Smooth muscle cell (in vitro differentiated cells): ENCODE results near the gene WSCD1. TPM values are rescaled to one million over a fixed set of nuclear protein-coding genes. Genes with fewer than 3 reads are reported as not detected.

Source experiments
- DNase-seq: peaks from one replicate; lab custom pipeline; 2025; ENCODE audit not compliant: unreplicated experiment; lab: John Stamatoyannopoulos, UW
- H2AFZ ChIP-seq: fragments of 200-600 bp; sonication (generic); 2 replicates; pipeline ENCODE4 v1.6.0; 2016; ENCODE audit warnings: antibody characterized with exemption, low read depth, mild to moderate bottlenecking
- H3F3A ChIP-seq: fragments of 200-600 bp; sonication (generic); 2 replicates; pipeline ENCODE4 v1.6.0; 2017; ENCODE audit warnings: antibody characterized with exemption, low read depth
- H3K27ac ChIP-seq: fragments of 200-600 bp; sonication (generic); 2 replicates; pipeline ENCODE4 v1.5.1; 2016; ENCODE audit warnings: low read depth, mild to moderate bottlenecking
- H3K27me3 ChIP-seq: fragments of 200-600 bp; sonication (generic); 2 replicates; pipeline ENCODE4 v1.6.1; 2016; ENCODE audit warnings: low read depth, mild to moderate bottlenecking
- H3K36me3 ChIP-seq: fragments of 200-600 bp; sonication (generic); 2 replicates; pipeline ENCODE4 v1.5.1; 2016; ENCODE audit warnings: low read depth
- H3K4me1 ChIP-seq: fragments of 200-600 bp; sonication (generic); 2 replicates; pipeline ENCODE4 v1.5.1; 2016; ENCODE audit warnings: low read depth
- H3K4me2 ChIP-seq: fragments of 200-600 bp; sonication (generic); 2 replicates; pipeline ENCODE4 v1.6.0; 2016; ENCODE audit warnings: mild to moderate bottlenecking
- H3K4me3 ChIP-seq: fragments of 200-600 bp; sonication (generic); 2 replicates; pipeline ENCODE4 v1.5.1; 2016; ENCODE audit warnings: mild to moderate bottlenecking
- H3K79me2 ChIP-seq: fragments of 200-600 bp; sonication (generic); 2 replicates; pipeline ENCODE4 v1.6.0; 2016; ENCODE audit warnings: low read depth, mild to moderate bottlenecking
- H3K9ac ChIP-seq: fragments of 200-600 bp; sonication (generic); 2 replicates; pipeline ENCODE4 v1.6.0; 2016; ENCODE audit warnings: low read depth
- H3K9me3 ChIP-seq: fragments of 200-600 bp; sonication (generic); replicated peaks from 2 replicates; pipeline ENCODE4 v1.5.1; 2016; ENCODE audit warnings: low read depth
- H4K20me1 ChIP-seq: fragments of 200-600 bp; sonication (generic); 2 replicates; pipeline ENCODE4 v1.6.0; 2016; ENCODE audit warnings: low read depth
- CTCF ChIP-seq: fragments of 200-600 bp; sonication (generic); IDR thresholded peaks from 2 replicates; pipeline ENCODE4 v1.5.1; 2017; ENCODE audit warnings: borderline replicate concordance, mild to moderate bottlenecking, antibody characterized with exemption; ENCODE audit not compliant: insufficient read depth, poor library complexity, severe bottlenecking
- WGBS: methylation state at CpG from one replicate; pipeline ENCODE4 v1.1.7; 2016; ENCODE audit warnings: low lambda C conversion rate; 5-methylcytosine and 5-hydroxymethylcytosine counted together
- polyA plus RNA-seq: library from polyadenylated mRNA; unstranded; fragments of >200 nt; fragmentation: Nextera tagmentation; extraction: Ambion mirVana; gene quantifications from 2 replicates; pipeline ENCODE4 v1.2.1, GENCODE V29; 2016
- total RNA-seq: library from RNA; depleted of rRNA; stranded (reverse); fragments of >200 nt; gene quantifications from 2 replicates; pipeline ENCODE4 v1.2.3, GENCODE V29; 2014

The WSCD1 gene
- total and polyA plus RNA-seq, 2 experiments from 2014 or later: 0.18 TPM

GRCh38 chr17:6092903-6093468, 22.8 kb downstream of the WSCD1 start:
- no peak overlapping the region for H3K9ac ChIP-seq
- H3K79me2 ChIP-seq: no peaks in the 10 kb centered on the region
- H3K4me1 ChIP-seq: no peaks in the 10 kb centered on the region
- no peak for DNase-seq
- H3F3A ChIP-seq: no peaks in the 10 kb centered on the region
- 89% methylated on average over 11 of the region's 11 CpGs for WGBS
- peaks cover 8% of the 10 kb centered on the region for H3K27me3 ChIP-seq
- no peak overlapping the region for H3K4me3 ChIP-seq
- H4K20me1 ChIP-seq: no peaks in the 10 kb centered on the region
- H3K27ac ChIP-seq: no peak overlapping the region
- no peaks in the 10 kb centered on the region for H3K36me3 ChIP-seq
- no peaks in the 10 kb centered on the region for H3K9me3 ChIP-seq
- no peak overlapping the region for H2AFZ ChIP-seq
- no peak for TF ChIP-seq CTCF
- no peak overlapping the region for H3K4me2 ChIP-seq

GRCh38 chr17:6094453-6094852, 24.3 kb downstream of the WSCD1 start:
- Histone ChIP-seq H3K36me3 (no peaks in the 10 kb centered on the region), H3K27ac (no peak overlapping the region), H3K79me2 (no peaks in the 10 kb centered on the region), H3K4me1 (peaks cover 7% of the 10 kb centered on the region), H2AFZ (no peak overlapping the region), H4K20me1 (no peaks in the 10 kb centered on the region), H3K27me3 (peaks cover 12% of the 10 kb centered on the region), H3K4me3 (no peak overlapping the region), H3K9me3 (no peaks in the 10 kb centered on the region), H3K4me2 (no peak overlapping the region), H3K9ac (no peak overlapping the region), H3F3A (no peaks in the 10 kb centered on the region)
- TF ChIP-seq CTCF: no peak
- 93% methylated on average over 1 of the region's 1 CpG for WGBS
- no peak for DNase-seq

- H3K4me1 ChIP-seq: peaks cover 7% of the 10 kb centered on the region
- H3K9me3 ChIP-seq: no peaks in the 10 kb centered on the region
- H3K79me2 ChIP-seq: no peaks in the 10 kb centered on the region
- H3F3A ChIP-seq: no peaks in the 10 kb centered on the region
- no peaks in the 10 kb centered on the region for H3K36me3 ChIP-seq
- H3K9ac ChIP-seq: no peak overlapping the region
- H4K20me1 ChIP-seq: no peaks in the 10 kb centered on the region
- TF ChIP-seq CTCF: no peak
- peaks cover 13% of the 10 kb centered on the region for H3K27me3 ChIP-seq
- H3K4me3 ChIP-seq: no peak overlapping the region
- H3K4me2 ChIP-seq: no peak overlapping the region
- no peak overlapping the region for H3K27ac ChIP-seq
- 90% methylated on average over 11 of the region's 11 CpGs for WGBS
- H2AFZ ChIP-seq: no peak overlapping the region
- DNase-seq: no peak
Observed at GRCh38 chr17:6094926-6095325, 24.7 kb downstream of the WSCD1 start.

GRCh38 chr17:6095501-6095900, 25.3 kb downstream of the WSCD1 start:
- H3K79me2 ChIP-seq: no peaks in the 10 kb centered on the region
- H3K9me3 ChIP-seq: no peaks in the 10 kb centered on the region
- no peak overlapping the region for H3K9ac ChIP-seq
- WGBS: 84% methylated on average over 6 of the region's 6 CpGs
- H2AFZ ChIP-seq: no peak overlapping the region
- DNase-seq: no peak
- H3K4me3 ChIP-seq: no peak overlapping the region
- no peaks in the 10 kb centered on the region for H4K20me1 ChIP-seq
- no peaks in the 10 kb centered on the region for H3F3A ChIP-seq
- H3K4me2 ChIP-seq: no peak overlapping the region
- TF ChIP-seq CTCF: no peak
- no peak overlapping the region for H3K27ac ChIP-seq
- H3K36me3 ChIP-seq: no peaks in the 10 kb centered on the region
- peaks cover 19% of the 10 kb centered on the region for H3K27me3 ChIP-seq
- peaks cover 7% of the 10 kb centered on the region for H3K4me1 ChIP-seq
